ENCODE measurements around the gene DPP7. TPM values are rescaled to one million over a fixed set of nuclear protein-coding genes. Genes with fewer than 3 reads are reported as not detected.

DPP7 gene
- total and polyA plus RNA-seq, 2 of the 4 experiments (the other 2 are of a cell fraction), result 14.9 to 76.4 TPM

DNA sequence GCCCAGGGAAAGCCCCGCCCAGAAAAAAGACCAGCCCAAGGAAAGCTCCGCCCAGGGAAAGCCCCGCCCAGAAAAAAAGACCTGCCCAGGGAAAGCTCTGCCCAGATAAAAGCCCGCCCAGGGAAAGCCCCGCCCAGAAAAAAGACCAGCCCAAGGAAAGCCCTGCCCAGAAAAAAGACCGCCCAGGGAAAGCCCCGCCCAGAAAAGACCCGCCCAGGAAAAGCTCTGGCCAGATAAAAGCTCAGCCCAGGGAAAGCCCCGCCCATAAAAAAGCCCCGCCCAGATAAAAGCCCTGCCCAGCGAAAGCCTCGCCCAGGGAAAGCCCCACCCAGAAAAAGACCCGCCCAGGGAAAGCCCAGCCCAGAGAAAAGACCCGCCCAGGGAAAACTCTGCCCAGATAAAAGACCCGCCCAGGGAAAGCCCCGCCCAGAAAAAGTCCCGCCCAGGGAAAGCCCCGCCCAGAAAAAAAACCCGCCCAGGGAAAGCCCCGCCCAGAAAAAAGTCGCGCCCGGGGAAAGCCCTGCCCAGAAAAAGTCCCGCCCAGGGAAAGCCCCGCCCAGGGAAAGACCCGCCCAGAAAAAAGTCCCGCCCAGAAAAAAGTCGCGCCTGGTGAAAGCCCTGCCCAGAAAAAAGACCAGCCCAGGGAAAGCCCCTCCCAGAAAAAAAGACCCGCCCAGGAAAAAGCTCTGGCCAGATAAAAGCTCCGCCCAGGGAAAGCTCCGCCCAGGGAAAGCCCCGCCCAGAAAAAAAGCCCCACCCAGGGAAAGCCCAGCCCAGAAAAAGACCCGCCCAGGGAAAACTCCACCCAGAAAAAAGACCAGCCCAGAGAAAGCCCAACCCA, 36.3 kb upstream of the DPP7 start:
- H3K36me3 ChIP-seq (ENCODE audit: control insufficient read depth, insufficient read depth, low read length), result no peaks in the 10 kb centered on the region
- in situ Hi-C loops (cut with MboI; ENCODE audit: low sequenced_read_pairs), result no loop called here
- 41% methylated on average over 10 of the region's 34 CpGs; no CpG with 5 or more reads in 1 of the 2 experiments for WGBS, 2 experiments (ENCODE audit: extremely low coverage in 2 of 2, insufficient read length in 1 of 2)

More for the DNA sequence above, 36.3 kb upstream of the DPP7 start:
- peaks cover 9% of the 10 kb centered on the region for H3K27me3 ChIP-seq (ENCODE audit: control insufficient read depth, insufficient read depth, low read length)
- intact Hi-C loops (cut with micrococcal nuclease) (no loop called here), dilution Hi-C loops (cut with HindIII; ENCODE audit: low sequenced_read_pairs, unreplicated experiment) (no loop called here)
- H3K56ac ChIP-seq (ENCODE audit: extremely low read depth, insufficient read depth, low read length), result no peak overlapping the region
- H3K4me3 ChIP-seq (ENCODE audit: insufficient read depth, low read depth, low read length), result no peak overlapping the region
- H3K4me1 ChIP-seq (ENCODE audit: control insufficient read depth, insufficient read depth, low read length), result no peaks in the 10 kb centered on the region
- H2BK20ac ChIP-seq (ENCODE audit: low read depth, low read length), result no peak overlapping the region
- H2AFZ ChIP-seq (replicated peaks; ENCODE audit: low read length, poor library complexity), result no peak overlapping the region
- H3K9me3 ChIP-seq (ENCODE audit: control insufficient read depth, insufficient read depth, low read length), result no peaks in the 10 kb centered on the region
- no peak overlapping the region for H3K23ac ChIP-seq (ENCODE audit: low read depth, low read length)
- H2BK5ac ChIP-seq (ENCODE audit: low read depth, low read length, poor library complexity, severe bottlenecking), result no peak overlapping the region
- no peak overlapping the region for H2BK120ac ChIP-seq (ENCODE audit: low read depth, low read length)
- no peaks in the 10 kb centered on the region for H4K20me1 ChIP-seq (ENCODE audit: insufficient read depth, low read length)
- H3K27ac ChIP-seq (ENCODE audit: insufficient read depth, low read length), result no peak overlapping the region
- no TSS peak for BruUV-seq (replicated peaks)
- ATAC-seq (ENCODE audit: low read depth) (peak; percentile 60), DNase-seq (no peak)
- H3K9ac ChIP-seq (ENCODE audit: low read depth, low read length), result no peak overlapping the region
- no peak overlapping the region for H3K4ac ChIP-seq (ENCODE audit: low read depth, low read length)
- no peak overlapping the region for H3K4me2 ChIP-seq (ENCODE audit: low read depth, low read length)
- H4K5ac ChIP-seq (ENCODE audit: low read depth, low read length), result no peak overlapping the region
- TF ChIP-seq FOS (IDR thresholded peaks at IDR 0.05; ENCODE audit: low read depth, low read length), result no peak
- POLR2A ChIA-PET (ENCODE audit: unreplicated experiment), result interaction anchor here (0.7 kb wide), 1 partner anchor 328 kb away, joined by 5 read pairs; no protein-coding TSS in a partner anchor
- no peak overlapping the region for H4K91ac ChIP-seq (ENCODE audit: insufficient read depth, low read depth, low read length)
- H3K79me1 ChIP-seq (ENCODE audit: low read depth in 1 of 2, low read length in 2 of 2), result no peaks in the 10 kb centered on the region
- H3K9me1 ChIP-seq (ENCODE audit: insufficient read depth, low read length), result peaks cover 12% of the 10 kb centered on the region
- no peak overlapping the region for H2AK5ac ChIP-seq (ENCODE audit: low read depth, low read length)
- CTCF ChIA-PET, result interaction anchor here (0.6 kb wide), 1 partner anchor 16 kb away, joined by 5 read pairs; no protein-coding TSS in a partner anchor
- no peak overlapping the region for H3K14ac ChIP-seq (replicated peaks; ENCODE audit: low read depth, low read length)
- H2AK9ac ChIP-seq (replicated peaks; ENCODE audit: low read depth, low read length, poor library complexity), result no peak overlapping the region
- no peak overlapping the region for H3K18ac ChIP-seq (ENCODE audit: low read depth, low read length)
- no peak overlapping the region for H4K8ac ChIP-seq (ENCODE audit: low read depth in 2 of 2, low read length in 2 of 2)
- no peak overlapping the region for H2BK15ac ChIP-seq (ENCODE audit: low read depth, low read length)

All from IMR-90 (cell line).